Measurements from ENCODE around the gene LYPD8. TPM values are rescaled to one million over a fixed set of nuclear protein-coding genes. Genes with fewer than 3 reads are reported as not detected.

The LYPD8 gene
- total RNA-seq, 1 experiment from 2014 or later, result 0.74 TPM

GRCh38 chr1:248704606-248705005 is 51.0 kb downstream of the LYPD8 start:
- Histone ChIP-seq H2AFZ (no peak overlapping the region), H3K4me2 (no peak overlapping the region), H4K20me1 (ENCODE audit: insufficient read depth) (no peaks in the 10 kb centered on the region), H3K79me2 (ENCODE audit: low read depth) (no peaks in the 10 kb centered on the region), H3K4me1 (replicated peaks; ENCODE audit: insufficient read depth) (no peaks in the 10 kb centered on the region), H3K9me2 (ENCODE audit: insufficient read depth) (no peaks in the 10 kb centered on the region), H3K27ac (no peak overlapping the region), H3K27me3 (ENCODE audit: insufficient read depth, low read depth) (peaks cover 9% of the 10 kb centered on the region; the same call in 1 of the 2 replicates), H3F3A (ENCODE audit: insufficient read depth, low read depth) (no peaks in the 10 kb centered on the region), H3K36me3 (ENCODE audit: low read depth) (no peaks in the 10 kb centered on the region), H3K4me3 (no peak overlapping the region), H3K9me3 (ENCODE audit: insufficient read depth, low read depth) (no peaks in the 10 kb centered on the region)
- no TSS peak for BruUV-seq (replicated peaks)
- no peak for DNase-seq
- TF ChIP-seq EZH2 (IDR thresholded peaks at IDR 0.05; ENCODE audit: low read depth) (no peak), CTCF (conservative IDR thresholded peaks at IDR 0.05) (no peak)
- intact Hi-C loops (cut with micrococcal nuclease; ENCODE audit: unreplicated experiment), result no loop called here
- CTCF ChIA-PET, result no interaction called here
- POLR2A ChIA-PET (ENCODE audit: unreplicated experiment), result no interaction called here

- Histone ChIP-seq H3K4me2 (no peak overlapping the region), H2AFZ (no peak overlapping the region), H4K20me1 (ENCODE audit: insufficient read depth) (no peaks in the 10 kb centered on the region), H3K4me3 (no peak overlapping the region), H3F3A (ENCODE audit: insufficient read depth, low read depth) (no peaks in the 10 kb centered on the region), H3K9me2 (ENCODE audit: insufficient read depth) (no peaks in the 10 kb centered on the region), H3K27ac (no peak overlapping the region), H3K79me2 (ENCODE audit: low read depth) (no peaks in the 10 kb centered on the region), H3K36me3 (ENCODE audit: low read depth) (no peaks in the 10 kb centered on the region), H3K4me1 (replicated peaks; ENCODE audit: insufficient read depth) (no peaks in the 10 kb centered on the region), H3K9me3 (ENCODE audit: insufficient read depth, low read depth) (no peaks in the 10 kb centered on the region), H3K27me3 (ENCODE audit: insufficient read depth, low read depth) (peaks cover 9% of the 10 kb centered on the region; the same call in 1 of the 2 replicates)
- intact Hi-C loops (cut with micrococcal nuclease; ENCODE audit: unreplicated experiment), result no loop called here
- no TSS peak for BruUV-seq (replicated peaks)
- ChIA-PET CTCF (no interaction called here), POLR2A (ENCODE audit: unreplicated experiment) (no interaction called here)
- no peak for DNase-seq
- TF ChIP-seq EZH2 (IDR thresholded peaks at IDR 0.05; ENCODE audit: low read depth) (no peak), CTCF (conservative IDR thresholded peaks at IDR 0.05) (peak; percentile 38; the same call in 1 of the 2 replicates)
Observed at GRCh38 chr1:248703674-248704073, 51.9 kb downstream of the LYPD8 start.

GRCh38 chr1:248702714-248703113 is 52.8 kb downstream of the LYPD8 start, which contains the start of gene OR14I1:
Gene OR14I1, minus strand, starts transcription at chr1:248702766.
- ChIA-PET CTCF (no interaction called here), POLR2A (ENCODE audit: unreplicated experiment) (no interaction called here)
- peaks cover 5% of the 10 kb centered on the region; the same call in 1 of the 2 replicates for H3K27me3 ChIP-seq (ENCODE audit: insufficient read depth, low read depth)
- H3F3A ChIP-seq (ENCODE audit: insufficient read depth, low read depth), result no peaks in the 10 kb centered on the region
- H3K36me3 ChIP-seq (ENCODE audit: low read depth), result no peaks in the 10 kb centered on the region
- H3K27ac ChIP-seq, result no peak within 1 kb of the TSS
- no peak for TF ChIP-seq CTCF (conservative IDR thresholded peaks at IDR 0.05)
- no peak for TF ChIP-seq EZH2 (IDR thresholded peaks at IDR 0.05; ENCODE audit: low read depth)
- no peaks in the 10 kb centered on the region for H3K79me2 ChIP-seq (ENCODE audit: low read depth)
- no peaks in the 10 kb centered on the region for H4K20me1 ChIP-seq (ENCODE audit: insufficient read depth)
- no peak within 1 kb of the TSS for H2AFZ ChIP-seq
- BruUV-seq (replicated peaks), result no TSS peak
- no peaks in the 10 kb centered on the region for H3K9me3 ChIP-seq (ENCODE audit: insufficient read depth, low read depth)
- DNase-seq, result no peak
- no peaks in the 10 kb centered on the region for H3K9me2 ChIP-seq (ENCODE audit: insufficient read depth)
- H3K4me3 ChIP-seq, result no peak within 1 kb of the TSS
- no peak within 1 kb of the TSS for H3K4me2 ChIP-seq
- intact Hi-C loops (cut with micrococcal nuclease; ENCODE audit: unreplicated experiment), result no loop called here
- no peaks in the 10 kb centered on the region for H3K4me1 ChIP-seq (replicated peaks; ENCODE audit: insufficient read depth)

All from PC-9 (cell line).